HG03175 (cell line): ENCODE results near the gene VSTM4.

Source experiments
- ATAC-seq: cut with Tn5 transposase; IDR thresholded peaks from one replicate; pipeline ENCODE4 v1.9.1; 2021; ENCODE audit warnings: mild to moderate bottlenecking, moderate library complexity; ENCODE audit not compliant: unreplicated experiment

The VSTM4 gene

GRCh38 chr10:49143249-49143648 is 27.9 kb upstream of the VSTM4 start:
- no peak for ATAC-seq

- peak; percentile 72 for ATAC-seq
Measured at GRCh38 chr10:49141541-49142332, 26.4 kb upstream of the VSTM4 start.

- no peak for ATAC-seq
Measured at GRCh38 chr10:49140304-49141177, 25.2 kb upstream of the VSTM4 start.

GRCh38 chr10:49139846-49140195 is 24.5 kb upstream of the VSTM4 start:
- no peak for ATAC-seq

- no peak for ATAC-seq
Measured at GRCh38 chr10:49139028-49139845, 23.9 kb upstream of the VSTM4 start.

GRCh38 chr10:49138361-49138891 is 23.1 kb upstream of the VSTM4 start:
- ATAC-seq, result no peak

GRCh38 chr10:49136525-49136924 is 21.2 kb upstream of the VSTM4 start:
- ATAC-seq, result no peak

GRCh38 chr10:49135575-49136313 is 20.4 kb upstream of the VSTM4 start:
- ATAC-seq, result peak; percentile 76

GRCh38 chr10:49134327-49134726 is 19.0 kb upstream of the VSTM4 start:
- no peak for ATAC-seq

- no peak for ATAC-seq
Measured at GRCh38 chr10:49133706-49134248, 18.5 kb upstream of the VSTM4 start, which contains the start of gene FAM170B. Gene FAM170B, minus strand, starts transcription at chr10:49134021. Its CDS starts 103 bp downstream, at chr10:49133918.

GRCh38 chr10:49132362-49132737 is 17.0 kb upstream of the VSTM4 start:
- ATAC-seq, result no peak

- ATAC-seq, result no peak
Measured at GRCh38 chr10:49131507-49132361, 16.4 kb upstream of the VSTM4 start.

GRCh38 chr10:49129376-49129775 is 14.1 kb upstream of the VSTM4 start:
- no peak for ATAC-seq

GRCh38 chr10:49128854-49129253 is 13.5 kb upstream of the VSTM4 start:
- no peak for ATAC-seq

GRCh38 chr10:49123981-49124950 is 8.9 kb upstream of the VSTM4 start:
- no peak for ATAC-seq

- no peak for ATAC-seq
Measured at GRCh38 chr10:49120911-49121310, 5.6 kb upstream of the VSTM4 start.

GRCh38 chr10:49119746-49120145 is 4.4 kb upstream of the VSTM4 start:
- ATAC-seq, result no peak
